Left hindlimb (tissue), 1 donor: Measurements from ENCODE around the gene SLC37A1.

ENCODE experiments used
- DNase-seq: peaks from one replicate; pipeline ENCODE4 v3.0.0-alpha.2; 2018

The SLC37A1 gene

GRCh38 chr21:42547001-42547905 is 33.6 kb downstream of the SLC37A1 start:
- DNase-seq = peak; percentile 25

- no peak for DNase-seq
Measured at GRCh38 chr21:42547906-42548365, 34.3 kb downstream of the SLC37A1 start.

- DNase-seq = no peak
Measured at GRCh38 chr21:42548687-42549406, 35.2 kb downstream of the SLC37A1 start.

GRCh38 chr21:42550817-42551216 is 37.2 kb downstream of the SLC37A1 start:
- DNase-seq = peak; percentile 2

- DNase-seq = no peak
Measured at GRCh38 chr21:42552407-42553336, 39.0 kb downstream of the SLC37A1 start.

GRCh38 chr21:42553435-42553834 is 39.8 kb downstream of the SLC37A1 start:
- DNase-seq = no peak

GRCh38 chr21:42554251-42554961 is 40.8 kb downstream of the SLC37A1 start:
- DNase-seq = peak; percentile 12

GRCh38 chr21:42555756-42556438 is 42.2 kb downstream of the SLC37A1 start:
- DNase-seq = peak; percentile 9

- DNase-seq = peak; percentile 14
Measured at GRCh38 chr21:42556476-42556875, 42.8 kb downstream of the SLC37A1 start.

- peak; percentile 16 for DNase-seq
Measured at GRCh38 chr21:42556960-42557359, 43.3 kb downstream of the SLC37A1 start.

- peak; percentile 7 for DNase-seq
Measured at GRCh38 chr21:42557420-42557819, 43.8 kb downstream of the SLC37A1 start.

- no peak for DNase-seq
Measured at GRCh38 chr21:42558368-42558767, 44.7 kb downstream of the SLC37A1 start.

GRCh38 chr21:42558846-42559245 is 45.2 kb downstream of the SLC37A1 start:
- peak; percentile 21 for DNase-seq

GRCh38 chr21:42559326-42559725 is 45.7 kb downstream of the SLC37A1 start:
- peak; percentile 1 for DNase-seq

GRCh38 chr21:42560517-42561179 is 47.0 kb downstream of the SLC37A1 start:
- DNase-seq = peak; percentile 2

GRCh38 chr21:42561762-42562650 is 48.4 kb downstream of the SLC37A1 start:
- peak; percentile 13 for DNase-seq

GRCh38 chr21:42562816-42563215 is 49.2 kb downstream of the SLC37A1 start:
- DNase-seq = peak; percentile 2

GRCh38 chr21:42563261-42563660 is 49.6 kb downstream of the SLC37A1 start:
- peak; percentile 3 for DNase-seq

GRCh38 chr21:42563686-42564085 is 50.0 kb downstream of the SLC37A1 start:
- peak; percentile 13 for DNase-seq

- DNase-seq = peak; percentile 12
Measured at GRCh38 chr21:42564561-42564971, 50.9 kb downstream of the SLC37A1 start.
